Spleen (tissue), 11 donors: ENCODE measurements around the gene DIRAS1. TPM values are rescaled to one million over a fixed set of nuclear protein-coding genes. Genes with fewer than 3 reads are reported as not detected.
A peak's percentile ranks its signal among the peaks of the same experiment; 100 is the strongest.
"Not testable (repeated sequence)": the region's sequence is repeated elsewhere in the genome, so short reads cannot be mapped to it uniquely, and the experiment has no call there.

Source experiments
- DNase-seq: peaks from one replicate; pipeline ENCODE4 v3.0.0-alpha.2; 2020
- H3K27ac ChIP-seq, 8 donors: fragments of 200-600 bp; sonication (generic) in 7 of 8; 1 replicate in 4 of 8; 2 replicates in 4 of 8; pipeline versions ENCODE4 v1.5.0 to v1.8.0; 2016 to 2021; ENCODE audit warnings: inconsistent platforms in 4 of 8, mild to moderate bottlenecking in 4 of 8, moderate library complexity in 1 of 8
- H3K27me3 ChIP-seq, 7 donors: fragments of 200-600 bp; sonication (generic) in 6 of 7; replicated peaks in 1 of 7; 1 replicate in 4 of 7; 2 replicates in 3 of 7; pipeline versions ENCODE4 v1.5.0 to v1.8.0; 2016 to 2021; ENCODE audit warnings: inconsistent platforms in 3 of 7, mild to moderate bottlenecking in 1 of 7
- H3K36me3 ChIP-seq, 6 donors: fragments of 200-600 bp; sonication (generic) in 5 of 6; 1 replicate in 4 of 6; 2 replicates in 2 of 6; pipeline versions ENCODE4 v1.5.0 to v1.8.0; 2016 to 2021; ENCODE audit warnings: inconsistent platforms in 2 of 6
- H3K4me1 ChIP-seq, 6 donors: fragments of 200-600 bp; sonication (generic) in 5 of 6; 1 replicate in 3 of 6; 2 replicates in 3 of 6; pipeline versions ENCODE4 v1.5.0 to v1.8.0; 2016 to 2021; ENCODE audit warnings: inconsistent platforms in 3 of 6
- H3K4me3 ChIP-seq, 8 donors: fragments of 200-600 bp; sonication (generic) in 7 of 8; 1 replicate in 4 of 8; 2 replicates in 4 of 8; pipeline versions ENCODE4 v1.5.0 to v1.8.0; 2016 to 2021; ENCODE audit warnings: inconsistent platforms in 4 of 8, mild to moderate bottlenecking in 4 of 8, moderate library complexity in 2 of 8
- H3K9me3 ChIP-seq, 8 donors: fragments of 200-600 bp; sonication (generic) in 7 of 8; 1 replicate in 4 of 8; 2 replicates in 4 of 8; pipeline versions ENCODE4 v1.5.0 to v1.8.0; 2016 to 2021; ENCODE audit warnings: inconsistent platforms in 4 of 8
- POLR2A ChIP-seq, 3 donors: fragments of 450-650 bp; IDR thresholded peaks; one replicate each; pipeline ENCODE4 v1.5.1; 2017; ENCODE audit warnings: antibody characterized with exemption in 3 of 3, mild to moderate bottlenecking in 1 of 3
- POLR2AphosphoS5 ChIP-seq, 3 donors: sonication (generic); formaldehyde crosslinking; IDR thresholded peaks; one replicate each; pipeline ENCODE4 v1.5.1; 2017; ENCODE audit warnings: antibody characterized with exemption in 3 of 3
- WGBS, 5 donors: extraction: QIAGEN DNeasy Blood & Tissue Kit in 3 of 5; methylation state at CpG; one replicate each; pipeline versions ENCODE4 v1.1.5 to v1.1.7; 2013 to 2018; 5-methylcytosine and 5-hydroxymethylcytosine counted together
- intact Hi-C: fragments of 100-400 bp; cut with DNase I; formaldehyde crosslinking; loops from one replicate; pipeline ENCODE4 v1.15.0; 2023; ENCODE audit warnings: low total_unique reads
- polyA plus RNA-seq, 3 donors: library from polyadenylated mRNA; stranded (reverse); fragments of 200-250 nt; gene quantifications; one replicate each; pipeline ENCODE4 v1.2.1, GENCODE V29; 2013
- total RNA-seq, 7 donors: library from RNA; depleted of rRNA in 3 of 7; stranded (reverse); fragments of >200 nt in 3 of 7; fragmentation: NEBNext Ultra II Directional in 4 of 7; extraction: Animal tissue kit (Norgen Biotek cat#: 25700) in 4 of 7; gene quantifications; one replicate each; pipeline versions ENCODE4 v1.1.0 to v1.2.1, GENCODE V29; 2016 to 2021
- TF ChIP-seq, protein P1 (sequence below), 11 experiments: fragments of 200-600 bp in 7 of 11; fragments of 450-650 bp in 4 of 11; sonication (generic) in 4 of 11; IDR thresholded peaks in 8 of 11; conservative IDR thresholded peaks in 3 of 11; 1 replicate in 7 of 11; 2 replicates in 4 of 11; pipeline versions ENCODE4 v1.4.0 to v1.8.0; 2016 to 2021; ENCODE audit warnings: antibody characterized with exemption in 11 of 11, inconsistent platforms in 4 of 11, mild to moderate bottlenecking in 1 of 11
- donor health status: healthy with polysubstance abuse.
- donor health status: DM: no; HTN: no; CAD: no; lungs with moderate emphysema.
- donor health status: DM: no; HTN: no; CAD: no.
- donor health status: Bipolar disorder and iron deficiency.
- donor health status: healthy.
- donor health status: DM: no; HTN: no; CAD: no.
- donor health status: DM: yes; HTN: yes; CAD: no.

Gene DIRAS1
- total and polyA plus RNA-seq, 10 donors, result 1.3 to 17.1 (median 3.5) TPM

DNA sequence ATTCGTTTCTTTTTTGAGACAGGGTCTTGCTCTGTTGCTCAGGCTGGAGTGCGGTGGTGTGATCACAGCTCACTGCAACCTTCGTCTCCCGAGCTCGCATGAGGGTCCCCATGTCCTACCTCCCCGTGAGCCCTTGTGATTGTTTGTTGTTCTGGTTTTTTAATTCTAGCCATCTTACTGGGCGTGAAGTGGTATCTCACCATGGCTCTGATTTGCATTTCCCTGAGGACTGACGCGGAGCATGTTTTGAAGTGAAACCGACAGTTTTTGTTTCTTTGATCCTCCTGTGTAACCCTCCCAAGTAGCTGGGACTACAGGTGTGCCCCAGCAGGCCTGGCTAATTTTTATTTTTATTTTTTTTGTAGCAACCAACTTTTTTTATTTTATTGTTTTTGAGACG is 40.4 kb downstream of the DIRAS1 start:
- Histone ChIP-seq H3K27ac (peak overlapping the region; percentile 43 to 92 (median 84)), H3K4me1 (peaks cover 0 to 80% (median 21%) of the 10 kb centered on the region in 6 donors), H3K9me3 (no peaks in the 10 kb centered on the region), H3K36me3 (peaks cover 0 to 16% (median 1%) of the 10 kb centered on the region in 6 donors), H3K27me3 (no peaks in the 10 kb centered on the region), H3K4me3 (peak overlapping the region in 1 of 8 donors; percentile 15)
- intact Hi-C loops, result no loop called here
- 57 to 82% (median 65%) methylated on average over 11 of the region's 11 CpGs for WGBS, 5 donors
- DNase-seq, result no peak
- TF ChIP-seq, protein P1, sequence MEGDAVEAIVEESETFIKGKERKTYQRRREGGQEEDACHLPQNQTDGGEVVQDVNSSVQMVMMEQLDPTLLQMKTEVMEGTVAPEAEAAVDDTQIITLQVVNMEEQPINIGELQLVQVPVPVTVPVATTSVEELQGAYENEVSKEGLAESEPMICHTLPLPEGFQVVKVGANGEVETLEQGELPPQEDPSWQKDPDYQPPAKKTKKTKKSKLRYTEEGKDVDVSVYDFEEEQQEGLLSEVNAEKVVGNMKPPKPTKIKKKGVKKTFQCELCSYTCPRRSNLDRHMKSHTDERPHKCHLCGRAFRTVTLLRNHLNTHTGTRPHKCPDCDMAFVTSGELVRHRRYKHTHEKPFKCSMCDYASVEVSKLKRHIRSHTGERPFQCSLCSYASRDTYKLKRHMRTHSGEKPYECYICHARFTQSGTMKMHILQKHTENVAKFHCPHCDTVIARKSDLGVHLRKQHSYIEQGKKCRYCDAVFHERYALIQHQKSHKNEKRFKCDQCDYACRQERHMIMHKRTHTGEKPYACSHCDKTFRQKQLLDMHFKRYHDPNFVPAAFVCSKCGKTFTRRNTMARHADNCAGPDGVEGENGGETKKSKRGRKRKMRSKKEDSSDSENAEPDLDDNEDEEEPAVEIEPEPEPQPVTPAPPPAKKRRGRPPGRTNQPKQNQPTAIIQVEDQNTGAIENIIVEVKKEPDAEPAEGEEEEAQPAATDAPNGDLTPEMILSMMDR (IDR thresholded peaks at IDR 0.05 in 8 of 11, conservative IDR thresholded peaks at IDR 0.05 in 3 of 11), result no peak
- TF ChIP-seq POLR2A (IDR thresholded peaks at IDR 0.05) (no peak), POLR2AphosphoS5 (IDR thresholded peaks at IDR 0.05) (peak in 2 of 3 donors; percentile 10 to 76)

GRCh38 chr19:2679439-2679838 is 41.7 kb downstream of the DIRAS1 start:
- DNase-seq, result no peak
- Histone ChIP-seq H3K27me3 (no peaks in the 10 kb centered on the region), H3K9me3 (no peaks in the 10 kb centered on the region), H3K4me3 (no peak overlapping the region), H3K27ac (peak overlapping the region in 7 of 8 donors; percentile 13 to 92 (median 86)), H3K4me1 (peaks cover 0 to 83% (median 19%) of the 10 kb centered on the region in 6 donors), H3K36me3 (peaks cover 0 to 25% (median 3%) of the 10 kb centered on the region in 6 donors)
- intact Hi-C loops, result no loop called here
- WGBS, 5 donors, result 40 to 95% (median 90%) methylated on average over 2 of the region's 2 CpGs
- TF ChIP-seq POLR2A (IDR thresholded peaks at IDR 0.05) (no peak), POLR2AphosphoS5 (IDR thresholded peaks at IDR 0.05) (no peak)
- TF ChIP-seq, protein P1 (IDR thresholded peaks at IDR 0.05 in 8 of 11, conservative IDR thresholded peaks at IDR 0.05 in 3 of 11), result no peak

GRCh38 chr19:2678948-2679347 is 42.2 kb downstream of the DIRAS1 start:
- H3K4me3 ChIP-seq, intact Hi-C loops, DNase-seq, H3K27me3 ChIP-seq, H3K9me3 ChIP-seq: not testable (repeated sequence)
- Histone ChIP-seq H3K4me1 (peaks cover 0 to 85% (median 19%) of the 10 kb centered on the region in 6 donors), H3K36me3 (peaks cover 0 to 28% (median 3%) of the 10 kb centered on the region in 6 donors), H3K27ac (peak overlapping the region in 6 of 8 donors; percentile 69 to 92 (median 86))
- WGBS, 5 donors, result 74 to 96% (median 95%) methylated on average over 5 of the region's 5 CpGs

DNA sequence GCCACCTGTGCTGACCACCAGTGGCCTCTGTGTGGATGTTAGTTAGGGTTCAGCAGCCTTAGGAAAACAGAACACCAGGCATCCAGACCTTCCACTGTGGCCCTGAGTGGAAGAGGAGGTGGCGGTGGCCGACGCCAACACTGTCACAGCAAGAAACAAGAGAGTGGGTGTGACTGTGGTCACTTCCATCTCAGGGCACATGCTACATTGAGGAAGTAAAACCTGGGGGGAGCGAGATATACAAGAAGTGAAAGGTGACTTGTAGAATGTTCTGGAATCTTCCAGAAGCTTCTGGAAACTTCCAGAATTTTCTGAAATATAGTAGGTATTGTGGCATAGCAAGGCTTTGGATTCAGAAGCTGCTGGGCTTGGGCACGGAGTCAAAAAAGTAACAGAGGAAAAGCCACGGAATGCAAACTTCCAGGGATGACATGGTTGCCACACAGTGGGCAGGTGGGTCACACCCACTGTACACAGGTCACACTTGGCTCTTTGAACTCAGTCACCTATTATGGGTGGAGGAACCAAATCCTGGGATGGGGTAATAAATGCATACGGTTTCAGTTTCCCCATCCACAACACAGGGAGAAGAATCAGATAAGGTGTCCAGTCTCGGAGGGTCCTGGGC is 43.0 kb downstream of the DIRAS1 start:
- Histone ChIP-seq H3K4me1 (peaks cover 0 to 78% (median 19%) of the 10 kb centered on the region in 6 donors), H3K36me3 (peaks cover 0 to 26% (median 0%) of the 10 kb centered on the region in 6 donors), H3K27me3 (no peaks in the 10 kb centered on the region), H3K4me3 (peak overlapping the region in 1 of 8 donors; percentile 34), H3K27ac (peak overlapping the region in 7 of 8 donors; percentile 44 to 92 (median 86)), H3K9me3 (no peaks in the 10 kb centered on the region)
- intact Hi-C loops, result no loop called here
- WGBS, 5 donors, result 50 to 76% (median 58%) methylated on average over 8 of the region's 8 CpGs
- TF ChIP-seq POLR2A (IDR thresholded peaks at IDR 0.05), result no peak
- peak in 2 of 3 donors; percentile 54 to 77 for TF ChIP-seq POLR2AphosphoS5 (IDR thresholded peaks at IDR 0.05)
- TF ChIP-seq, protein P1 (IDR thresholded peaks at IDR 0.05 in 8 of 11, conservative IDR thresholded peaks at IDR 0.05 in 3 of 11), result no peak
- DNase-seq, result peak; percentile 83
